T-cell (primary cell): ENCODE measurements around the gene SPDYE4. TPM values are rescaled to one million over a fixed set of nuclear protein-coding genes. Genes with fewer than 3 reads are reported as not detected.

ENCODE experiments used
- ATAC-seq, 4 experiments: fragments of 200-7000 bp in 3 of 4; fragments of 150-1000 bp in 1 of 4; cut with Tn5 transposase; replicated peaks in 1 of 4; 1 replicate in 3 of 4; 2 replicates in 1 of 4; pipeline ENCODE4 v1.10.0; 2021; ENCODE audit warnings: moderate library complexity in 3 of 4, mild to moderate bottlenecking in 2 of 4, moderate number of reproducible peaks in 1 of 4
- CTCF ChIA-PET, 2 donors: fragments of 300-600 bp; sonication (Branson Sonifier 250); formaldehyde crosslinking; loops; one replicate each; lab custom pipeline; 2022; ENCODE audit warnings: antibody characterized with exemption in 2 of 2; lab: Charles Lee
- POLR2A ChIA-PET, 2 donors: fragments of 300-600 bp; sonication (Branson Sonifier 250); formaldehyde crosslinking; loops; one replicate each; lab custom pipeline; 2022; ENCODE audit warnings: antibody characterized with exemption in 2 of 2; lab: Charles Lee
- DNase-seq, 35 experiments: peaks; one replicate each; pipeline versions ENCODE4 v3.0.0 to v3.0.0-alpha.2; 2013 to 2023
- H3K27ac ChIP-seq: one replicate; pipeline ENCODE4 v1.5.1; 2013; ENCODE audit warnings: low read length
- H3K27me3 ChIP-seq, 2 experiments: replicated peaks in 1 of 2; 1 replicate in 1 of 2; 2 replicates in 1 of 2; pipeline versions ENCODE4 v1.6.1 to v1.7.0; 2013; ENCODE audit warnings: low read length in 1 of 2, mixed read lengths in 1 of 2; ENCODE audit not compliant: control insufficient read depth in 2 of 2, insufficient read depth in 2 of 2; ENCODE audit errors: extremely low read depth in 1 of 2
- H3K36me3 ChIP-seq, 2 donors: 1 replicate in 1 of 2; 2 replicates in 1 of 2; pipeline versions ENCODE4 v1.6.1 to v1.7.0; 2013; ENCODE audit warnings: low read length in 1 of 2; ENCODE audit not compliant: control insufficient read depth in 2 of 2, insufficient read depth in 1 of 2; ENCODE audit errors: extremely low read depth in 1 of 2
- H3K4me1 ChIP-seq, 2 experiments: 1 replicate in 1 of 2; 2 replicates in 1 of 2; pipeline versions ENCODE4 v1.6.1 to v1.7.0; 2013; ENCODE audit warnings: low read length in 2 of 2, mixed read lengths in 1 of 2; ENCODE audit not compliant: insufficient read depth in 2 of 2, control insufficient read depth in 1 of 2; ENCODE audit errors: extremely low read depth in 1 of 2
- H3K4me3 ChIP-seq, 2 donors: 1 replicate in 1 of 2; 2 replicates in 1 of 2; pipeline versions ENCODE4 v1.5.1 to v1.7.0; 2013; ENCODE audit warnings: mild to moderate bottlenecking in 2 of 2, low read length in 1 of 2, moderate library complexity in 1 of 2; ENCODE audit not compliant: control insufficient read depth in 1 of 2; ENCODE audit errors: extremely low read depth in 1 of 2
- H3K9me3 ChIP-seq: 2 replicates; pipeline ENCODE4 v1.7.0; 2013
- H3K27ac Mint-ChIP-seq, 2 donors: one replicate each; pipeline ENCODE4 v1.8.0; 2020 to 2021; ENCODE audit warnings: mild to moderate bottlenecking in 2 of 2, mixed read lengths in 2 of 2
- H3K27me3 Mint-ChIP-seq, 2 donors: one replicate each; pipeline ENCODE4 v1.8.0; 2021 to 2022; ENCODE audit warnings: mixed read lengths in 2 of 2
- H3K36me3 Mint-ChIP-seq: one replicate; pipeline ENCODE4 v1.8.0; 2021; ENCODE audit warnings: mixed read lengths
- H3K4me1 Mint-ChIP-seq, 3 donors: one replicate each; pipeline ENCODE4 v1.8.0; 2020 to 2022; ENCODE audit warnings: mixed read lengths in 3 of 3, mild to moderate bottlenecking in 1 of 3
- H3K4me3 Mint-ChIP-seq, 3 donors: one replicate each; pipeline ENCODE4 v1.8.0; 2020 to 2022; ENCODE audit warnings: mild to moderate bottlenecking in 3 of 3, mixed read lengths in 3 of 3, moderate library complexity in 3 of 3
- H3K9me3 Mint-ChIP-seq, 3 donors: one replicate each; pipeline ENCODE4 v1.8.0; 2020 to 2022; ENCODE audit warnings: mixed read lengths in 3 of 3
- whole genome bisulfite sequencing: methylation state at CpG from one replicate; pipeline ENCODE4 v1.1.5; 2013; ENCODE audit warnings: missing lambda C conversion rate; ENCODE audit not compliant: insufficient coverage; 5-methylcytosine and 5-hydroxymethylcytosine counted together
- total RNA-seq, 35 experiments: library from RNA in 6 of 35; stranded (reverse) in 6 of 35; fragments of 120-200 nt in 1 of 35; gene quantifications; one replicate each; pipeline versions ENCODE4 v1.2.1 to v1.2.4 and lab custom pipeline; 2013 to 2026

Gene SPDYE4
- total RNA-seq, 5 donors from 2014 or later (not counting 1 experiment from before 2014, with no cell fraction given) = not detected

GRCh38 chr17:8776248-8776647 is 17.9 kb upstream of the SPDYE4 start:
- Histone ChIP-seq H3K27me3 (peaks cover 0 to 14% of the 10 kb centered on the region in 2 experiments), H3K9me3 (no peaks in the 10 kb centered on the region), H3K27ac (no peak overlapping the region), H3K4me1 (no peaks in the 10 kb centered on the region), H3K36me3 (no peaks in the 10 kb centered on the region), H3K4me3 (no peak overlapping the region)
- no peak for DNase-seq
- ATAC-seq = no peak
- H3K9me3 Mint-ChIP-seq = peaks cover 5 to 14% (median 9%) of the 10 kb centered on the region in 3 donors
- peaks cover 12 to 24% of the 10 kb centered on the region in 2 donors for H3K27me3 Mint-ChIP-seq
- no peaks in the 10 kb centered on the region for H3K4me1 Mint-ChIP-seq
- H3K4me3 Mint-ChIP-seq = no peak overlapping the region
- CTCF ChIA-PET = interaction anchor here in 1 of 2 donors (0.6 to 2.0 kb wide), 2 partner anchors 8 to 9 kb away, joined by 3 to 7 read pairs; no protein-coding TSS in a partner anchor
- peaks cover 4% of the 10 kb centered on the region for H3K36me3 Mint-ChIP-seq
- no peak overlapping the region for H3K27ac Mint-ChIP-seq
- POLR2A ChIA-PET = no interaction called here

GRCh38 chr17:8766731-8767130 is 8.4 kb upstream of the SPDYE4 start:
- no CpG with 5 or more reads among the region's 2 CpGs for WGBS
- H3K27me3 Mint-ChIP-seq = peaks cover 6 to 9% of the 10 kb centered on the region in 2 donors
- no peak overlapping the region for H3K4me3 Mint-ChIP-seq
- Histone ChIP-seq H3K27me3 (peaks cover 0 to 3% of the 10 kb centered on the region in 2 experiments), H3K36me3 (no peaks in the 10 kb centered on the region), H3K4me1 (no peaks in the 10 kb centered on the region), H3K4me3 (no peak overlapping the region), H3K9me3 (no peaks in the 10 kb centered on the region), H3K27ac (no peak overlapping the region)
- no peak overlapping the region for H3K27ac Mint-ChIP-seq
- ATAC-seq (no peak), DNase-seq (no peak)
- no peaks in the 10 kb centered on the region for H3K4me1 Mint-ChIP-seq
- CTCF ChIA-PET = no interaction called here
- POLR2A ChIA-PET = no interaction called here
- H3K9me3 Mint-ChIP-seq = peaks cover 0 to 3% (median 0%) of the 10 kb centered on the region in 3 donors
- no peaks in the 10 kb centered on the region for H3K36me3 Mint-ChIP-seq

GRCh38 chr17:8762012-8762411 is 3.7 kb upstream of the SPDYE4 start:
- Mint-ChIP-seq H3K4me1 (no peaks in the 10 kb centered on the region), H3K4me3 (no peak overlapping the region), H3K36me3 (no peaks in the 10 kb centered on the region), H3K27ac (no peak overlapping the region), H3K27me3 (peaks cover 4 to 8% of the 10 kb centered on the region in 2 donors), H3K9me3 (peaks cover 0 to 4% (median 0%) of the 10 kb centered on the region in 3 donors)
- ChIA-PET CTCF (no interaction called here), POLR2A (no interaction called here)
- Histone ChIP-seq H3K4me1 (no peaks in the 10 kb centered on the region), H3K27me3 (peaks cover 0 to 18% of the 10 kb centered on the region in 2 experiments), H3K4me3 (no peak overlapping the region), H3K36me3 (no peaks in the 10 kb centered on the region), H3K27ac (no peak overlapping the region), H3K9me3 (no peaks in the 10 kb centered on the region)
- WGBS = 100% methylated on average over 3 of the region's 8 CpGs
- DNase-seq (no peak), ATAC-seq (no peak)

GRCh38 chr17:8757189-8757588 is 1.2 kb downstream of the SPDYE4 start:
- DNase-seq (no peak), ATAC-seq (no peak)
- Histone ChIP-seq H3K4me1 (no peaks in the 10 kb centered on the region), H3K4me3 (no peak overlapping the region), H3K27ac (no peak overlapping the region), H3K36me3 (no peaks in the 10 kb centered on the region), H3K9me3 (no peaks in the 10 kb centered on the region), H3K27me3 (peaks cover 0 to 34% of the 10 kb centered on the region in 2 experiments)
- Mint-ChIP-seq H3K36me3 (no peaks in the 10 kb centered on the region), H3K27ac (no peak overlapping the region), H3K4me1 (no peaks in the 10 kb centered on the region), H3K9me3 (peaks cover 0 to 4% (median 0%) of the 10 kb centered on the region in 3 donors), H3K4me3 (no peak overlapping the region), H3K27me3 (peaks cover 22 to 23% of the 10 kb centered on the region in 2 donors)
- ChIA-PET CTCF (interaction anchor here in 1 of 2 donors (1.2 kb wide), 1 partner anchor 29 kb away, joined by 3 read pairs; no protein-coding TSS in a partner anchor), POLR2A (interaction anchor here in 1 of 2 donors (0.6 kb wide), 1 partner anchor 118 kb away, joined by 3 read pairs; no protein-coding TSS in a partner anchor)
- WGBS = 98% methylated on average over 7 of the region's 13 CpGs

GRCh38 chr17:8755590-8756255 is 2.6 kb downstream of the SPDYE4 start:
- Mint-ChIP-seq H3K36me3 (no peaks in the 10 kb centered on the region), H3K9me3 (no peaks in the 10 kb centered on the region), H3K27me3 (peaks cover 22 to 23% of the 10 kb centered on the region in 2 donors), H3K27ac (no peak overlapping the region), H3K4me3 (no peak overlapping the region), H3K4me1 (no peaks in the 10 kb centered on the region)
- CTCF ChIA-PET = interaction anchor here in 1 of 2 donors (1.2 kb wide), 1 partner anchor 30 kb away, joined by 3 read pairs; no protein-coding TSS in a partner anchor
- 85% methylated on average over 12 of the region's 12 CpGs for WGBS
- POLR2A ChIA-PET = no interaction called here
- no peak for ATAC-seq
- H3K27ac ChIP-seq = no peak overlapping the region
- H3K4me1 ChIP-seq = no peaks in the 10 kb centered on the region
- peaks cover 0 to 33% of the 10 kb centered on the region in 2 experiments for H3K27me3 ChIP-seq
- H3K36me3 ChIP-seq = no peaks in the 10 kb centered on the region
- no peak overlapping the region for H3K4me3 ChIP-seq
- H3K9me3 ChIP-seq = no peaks in the 10 kb centered on the region
- DNase-seq = no peak

- Mint-ChIP-seq H3K9me3 (no peaks in the 10 kb centered on the region), H3K4me1 (no peaks in the 10 kb centered on the region), H3K27ac (no peak overlapping the region), H3K27me3 (peaks cover 22 to 23% of the 10 kb centered on the region in 2 donors), H3K36me3 (no peaks in the 10 kb centered on the region), H3K4me3 (no peak overlapping the region)
- Histone ChIP-seq H3K36me3 (no peaks in the 10 kb centered on the region), H3K27ac (no peak overlapping the region), H3K27me3 (peaks cover 0 to 30% of the 10 kb centered on the region in 2 experiments), H3K9me3 (no peaks in the 10 kb centered on the region), H3K4me3 (no peak overlapping the region), H3K4me1 (no peaks in the 10 kb centered on the region)
- DNase-seq = no peak
- ChIA-PET POLR2A (no interaction called here), CTCF (no interaction called here)
- 78% methylated on average over 5 of the region's 8 CpGs for WGBS
- no peak for ATAC-seq
Observed at GRCh38 chr17:8754890-8755289, 3.5 kb downstream of the SPDYE4 start.
